Measurements from ENCODE around the gene RPS14. TPM values are rescaled to one million over a fixed set of nuclear protein-coding genes. Genes with fewer than 3 reads are reported as not detected.

The RPS14 gene
- total RNA-seq (2022; extraction: Qiagen RNA extraction) = 2,659 to 3,124 TPM (median 2,999 TPM) in 5 replicates

DNA sequence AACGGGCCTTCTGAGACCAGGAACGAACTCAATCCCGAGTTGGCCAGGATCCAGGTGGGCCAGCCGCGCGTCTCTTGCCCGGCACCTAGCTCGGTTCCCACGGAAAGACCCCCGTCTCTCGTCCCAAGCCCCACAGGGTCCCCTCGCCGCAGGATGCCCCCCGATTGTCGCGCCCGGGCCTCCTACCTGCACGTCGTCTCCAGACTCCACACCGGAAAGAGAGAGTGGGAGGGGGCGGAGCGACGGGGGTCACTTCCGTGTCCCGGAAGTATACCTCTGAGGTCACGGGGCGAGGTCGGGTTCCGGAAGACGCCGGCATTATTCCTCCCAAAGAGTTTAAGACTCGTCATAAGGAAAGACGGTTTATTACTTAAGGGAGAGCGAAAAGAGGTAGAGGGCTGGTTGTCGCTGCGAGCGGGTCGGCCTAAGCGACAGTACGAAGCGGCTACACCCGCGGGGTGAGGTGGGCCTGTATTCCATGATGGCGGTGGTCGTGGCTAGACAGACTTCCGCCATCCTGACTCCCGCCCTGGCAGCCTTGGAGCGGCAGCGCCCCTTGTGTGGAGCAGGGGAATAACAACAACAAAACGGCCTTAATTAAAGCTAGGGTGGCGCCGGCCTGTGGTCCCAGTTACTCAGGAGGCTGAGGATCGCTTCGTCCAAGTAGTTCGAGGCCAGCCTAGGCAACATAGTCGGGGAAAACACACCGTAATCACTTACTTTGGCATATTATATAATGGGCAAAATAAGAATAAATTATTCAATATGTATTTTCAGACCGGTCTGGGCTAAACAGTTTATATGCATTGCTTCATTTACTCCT is at the start of gene RPS14:
Gene RPS14 (minus strand): TSS at position 223 of the 823 bp plus-strand sequence. CDS start 2,006 bp downstream, outside the sequence.

DNA sequence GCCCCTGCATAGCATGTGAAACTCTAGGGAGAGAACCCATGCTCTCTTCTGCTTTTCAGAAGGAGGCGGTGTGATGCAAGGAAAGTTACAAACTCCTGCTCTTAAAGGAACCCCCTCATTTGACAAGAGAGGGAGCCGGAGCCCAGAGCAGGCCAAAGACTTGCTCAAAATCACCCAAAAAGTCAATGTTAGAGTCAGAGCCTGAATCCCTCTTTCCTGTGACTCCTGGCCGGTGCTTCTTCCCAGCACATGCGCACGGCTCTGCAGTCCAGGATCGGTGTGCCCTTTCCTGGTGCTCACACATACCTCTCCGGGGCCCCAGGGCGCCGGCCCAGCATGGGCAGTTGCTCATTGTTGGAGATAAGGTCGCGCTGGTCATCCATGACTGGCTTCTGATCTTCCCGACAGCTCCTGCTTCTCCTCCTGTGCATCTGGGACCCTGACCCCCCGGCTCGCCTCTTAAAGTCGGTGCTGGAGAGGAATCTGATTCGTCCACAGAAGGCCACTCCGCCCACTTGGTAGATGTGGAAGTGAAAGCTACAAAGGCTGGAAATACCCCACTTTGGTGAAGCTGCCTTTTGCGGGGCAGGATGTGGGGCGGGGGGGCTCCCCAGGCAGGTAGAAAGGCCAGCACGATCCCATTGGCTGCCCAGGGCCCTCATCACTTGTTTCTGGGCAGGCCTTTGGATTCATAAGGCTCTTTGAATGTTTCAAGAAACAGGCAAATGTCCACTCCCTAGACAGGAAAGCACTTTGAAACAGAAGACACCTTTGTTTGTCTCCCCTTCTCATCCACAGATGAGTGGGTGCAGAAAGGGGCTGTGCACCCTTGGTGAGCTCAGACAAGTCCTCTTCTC is 37.0 kb downstream of the RPS14 start, which contains the start of gene CD74:
Gene CD74 (minus strand): TSS at position 592 of the 857 bp plus-strand sequence. CDS start 161 bp downstream, at position 431.

Other genes with a start within 250 kb of the RPS14 start
- gene CAMK2A, start 160.0 kb downstream of the RPS14 start, total RNA-seq (2022; extraction: Qiagen RNA extraction) = 0.59 to 0.90 TPM (median 0.80 TPM) in 5 replicates
- 30.4 to 36.6 TPM (median 34.3 TPM) in 5 replicates for gene ARSI, start 146.8 kb downstream of the RPS14 start, total RNA-seq (2022; extraction: Qiagen RNA extraction)
- gene TCOF1, start 92.0 kb downstream of the RPS14 start, total RNA-seq (2022; extraction: Qiagen RNA extraction) = 71.6 to 80.5 TPM (median 71.9 TPM) in 5 replicates
- gene CD74, start 36.8 kb downstream of the RPS14 start, total RNA-seq (2022; extraction: Qiagen RNA extraction) = 0.15 to 0.16 TPM in 2 of 5 replicates, not detected in the others
- 50.1 to 68.1 TPM (median 60.2 TPM) in 5 replicates for gene NDST1, start 58.4 kb upstream of the RPS14 start, total RNA-seq (2022; extraction: Qiagen RNA extraction)
- 21.7 to 25.7 TPM (median 24.0 TPM) in 5 replicates for gene SYNPO, start 190.9 kb upstream of the RPS14 start, total RNA-seq (2022; extraction: Qiagen RNA extraction)
- gene MYOZ3, start 211.5 kb upstream of the RPS14 start, total RNA-seq (2022; extraction: Qiagen RNA extraction) = 0.07 to 0.14 TPM in 2 of 5 replicates, not detected in the others